Endodermal cell (in vitro differentiated cells): ENCODE data around the gene TANC2. TPM values are rescaled to one million over a fixed set of nuclear protein-coding genes. Genes with fewer than 3 reads are reported as not detected.

Source experiments
- DNase-seq: peaks from one replicate; pipeline ENCODE4 v3.0.0-alpha.2; 2017
- H3K27ac ChIP-seq: 2 replicates; pipeline ENCODE4 v1.5.1; 2013; ENCODE audit warnings: mild to moderate bottlenecking, low read depth, low read length, moderate library complexity
- H3K27me3 ChIP-seq: 2 replicates; pipeline ENCODE4 v1.6.1; 2013; ENCODE audit warnings: mild to moderate bottlenecking, low read length, moderate library complexity; ENCODE audit not compliant: insufficient read depth, control insufficient read depth, poor library complexity, severe bottlenecking
- H3K36me3 ChIP-seq: 2 replicates; pipeline ENCODE4 v1.7.0; 2013; ENCODE audit warnings: mild to moderate bottlenecking, low read length, moderate library complexity; ENCODE audit not compliant: control insufficient read depth, insufficient read depth
- H3K4me1 ChIP-seq: one replicate; pipeline ENCODE4 v1.7.0; 2013; ENCODE audit warnings: low read length; ENCODE audit not compliant: control insufficient read depth, insufficient read depth
- H3K4me3 ChIP-seq: 2 replicates; pipeline ENCODE4 v1.5.1; 2013; ENCODE audit warnings: mild to moderate bottlenecking, low read length, moderate library complexity
- H3K9ac ChIP-seq: 2 replicates; pipeline ENCODE4 v1.6.1; 2013; ENCODE audit warnings: mild to moderate bottlenecking, low read length, moderate library complexity; ENCODE audit not compliant: poor library complexity, severe bottlenecking; ENCODE audit errors: extremely low read depth
- H3K9me3 ChIP-seq: 2 replicates; pipeline ENCODE4 v1.6.1; 2013; ENCODE audit warnings: mild to moderate bottlenecking, low read length, moderate library complexity; ENCODE audit not compliant: control insufficient read depth
- H3K27ac Mint-ChIP-seq: 2 replicates; pipeline ENCODE4 v1.8.0; 2020; ENCODE audit warnings: mixed read lengths
- H3K27me3 Mint-ChIP-seq: 2 replicates; pipeline ENCODE4 v1.8.0; 2021; ENCODE audit warnings: mild to moderate bottlenecking, mixed read lengths; ENCODE audit not compliant: insufficient read depth
- H3K36me3 Mint-ChIP-seq: 2 replicates; pipeline ENCODE4 v1.8.0; 2020; ENCODE audit warnings: low read depth, mixed read lengths
- H3K4me1 Mint-ChIP-seq: 2 replicates; pipeline ENCODE4 v1.8.0; 2020; ENCODE audit warnings: mixed read lengths
- H3K4me3 Mint-ChIP-seq: 2 replicates; pipeline ENCODE4 v1.8.0; 2020; ENCODE audit warnings: mild to moderate bottlenecking, moderate library complexity, mixed read lengths
- H3K9me3 Mint-ChIP-seq: 2 replicates; pipeline ENCODE4 v1.8.0; 2020; ENCODE audit warnings: mild to moderate bottlenecking, mixed read lengths
- CTCF ChIP-seq: fragments of 200-600 bp; sonication (generic); conservative IDR thresholded peaks from 2 replicates; pipeline ENCODE4 v1.5.0; 2021; ENCODE audit warnings: antibody characterized with exemption, mild to moderate bottlenecking
- WGBS, 2 experiments: methylation state at CpG; one replicate each; pipeline versions ENCODE4 v1.1.5 to v1.1.7; 2013; ENCODE audit warnings: missing lambda C conversion rate in 2 of 2, mixed read lengths in 1 of 2; ENCODE audit not compliant: insufficient coverage in 1 of 2, insufficient read length in 1 of 2; 5-methylcytosine and 5-hydroxymethylcytosine counted together
- total RNA-seq, 2 donors: library from RNA; stranded (reverse); fragmentation: NEBNext Ultra II Directional in 1 of 2; extraction: Animal tissue kit (Norgen Biotek cat#: 25700) in 1 of 2; gene quantifications; 2 replicates in 1 of 2; 3 replicates in 1 of 2; pipeline ENCODE4 v1.2.1, GENCODE V29; 2021

TANC2 gene
- total RNA-seq, 2 donors from 2014 or later: 16.7 to 22.9 TPM

GRCh38 chr17:62998665-62999393 is 32.8 kb downstream of the TANC2 start:
- Histone ChIP-seq H3K36me3 (no peaks in the 10 kb centered on the region), H3K9ac (no peak overlapping the region), H3K27me3 (no peaks in the 10 kb centered on the region), H3K4me3 (no peak overlapping the region), H3K27ac (no peak overlapping the region), H3K9me3 (no peaks in the 10 kb centered on the region), H3K4me1 (no peaks in the 10 kb centered on the region)
- Mint-ChIP-seq H3K9me3 (no peaks in the 10 kb centered on the region), H3K4me3 (no peak overlapping the region), H3K36me3 (no peaks in the 10 kb centered on the region), H3K27me3 (no peaks in the 10 kb centered on the region), H3K4me1 (no peaks in the 10 kb centered on the region), H3K27ac (no peak overlapping the region)
- 100% methylated on average over 1 of the region's 1 CpG for WGBS, 2 experiments
- no peak for TF ChIP-seq CTCF
- DNase-seq: peak; percentile 59

- H3K27me3 ChIP-seq: no peaks in the 10 kb centered on the region
- no peak overlapping the region for H3K9ac ChIP-seq
- no peaks in the 10 kb centered on the region for H3K9me3 ChIP-seq
- Mint-ChIP-seq H3K27me3 (no peaks in the 10 kb centered on the region), H3K4me1 (no peaks in the 10 kb centered on the region), H3K4me3 (no peak overlapping the region), H3K9me3 (no peaks in the 10 kb centered on the region), H3K27ac (no peak overlapping the region), H3K36me3 (no peaks in the 10 kb centered on the region)
- no peaks in the 10 kb centered on the region for H3K36me3 ChIP-seq
- H3K27ac ChIP-seq: no peak overlapping the region
- H3K4me3 ChIP-seq: no peak overlapping the region
- no peaks in the 10 kb centered on the region for H3K4me1 ChIP-seq
- no peak for TF ChIP-seq CTCF
- no peak for DNase-seq
- WGBS, 2 experiments: 94% methylated on average over 3 of the region's 3 CpGs; no CpG with 5 or more reads in 1 of the 2 experiments
Observed at GRCh38 chr17:62999736-63000135, 33.7 kb downstream of the TANC2 start.

GRCh38 chr17:63001689-63002394 is 35.8 kb downstream of the TANC2 start:
- Histone ChIP-seq H3K9ac (no peak overlapping the region), H3K4me3 (no peak overlapping the region), H3K4me1 (no peaks in the 10 kb centered on the region), H3K36me3 (no peaks in the 10 kb centered on the region), H3K27me3 (no peaks in the 10 kb centered on the region), H3K9me3 (no peaks in the 10 kb centered on the region), H3K27ac (no peak overlapping the region)
- no peak overlapping the region for H3K27ac Mint-ChIP-seq
- no peaks in the 10 kb centered on the region for H3K9me3 Mint-ChIP-seq
- no peaks in the 10 kb centered on the region for H3K27me3 Mint-ChIP-seq
- no peak overlapping the region for H3K4me3 Mint-ChIP-seq
- 92% methylated on average over 2 to 5 of the region's 5 CpGs for WGBS, 2 experiments
- no peak for DNase-seq
- no peak for TF ChIP-seq CTCF
- H3K36me3 Mint-ChIP-seq: no peaks in the 10 kb centered on the region
- peaks cover 5% of the 10 kb centered on the region for H3K4me1 Mint-ChIP-seq
